SK-MEL-5 (cell line): ENCODE measurements around the gene IL17B. TPM values are rescaled to one million over a fixed set of nuclear protein-coding genes. Genes with fewer than 3 reads are reported as not detected.
"Not testable (repeated sequence)": the region's sequence is repeated elsewhere in the genome, so short reads cannot be mapped to it uniquely, and the experiment has no call there.

ENCODE experiments used
- DNase-seq: peaks from one replicate; pipeline ENCODE4 v3.0.0-alpha.2; 2016; ENCODE audit warnings: low read depth, low spot score
- in situ Hi-C: cut with HindIII; loops from 2 replicates; pipeline ENCODE4 v1.10.0; 2016; ENCODE audit warnings: low sequenced_read_pairs, high pct_unique_total_duplicates, low pct_unique_long_range_greater_than_20kb
- total RNA-seq: library from RNA; depleted of rRNA; stranded (reverse); fragments of >200 nt; shearing (Covaris generic); gene quantifications from 2 replicates; pipeline ENCODE4 v1.2.3, GENCODE V29; 2014

IL17B gene
- total RNA-seq, 1 experiment from 2014 or later, result not detected

DNA sequence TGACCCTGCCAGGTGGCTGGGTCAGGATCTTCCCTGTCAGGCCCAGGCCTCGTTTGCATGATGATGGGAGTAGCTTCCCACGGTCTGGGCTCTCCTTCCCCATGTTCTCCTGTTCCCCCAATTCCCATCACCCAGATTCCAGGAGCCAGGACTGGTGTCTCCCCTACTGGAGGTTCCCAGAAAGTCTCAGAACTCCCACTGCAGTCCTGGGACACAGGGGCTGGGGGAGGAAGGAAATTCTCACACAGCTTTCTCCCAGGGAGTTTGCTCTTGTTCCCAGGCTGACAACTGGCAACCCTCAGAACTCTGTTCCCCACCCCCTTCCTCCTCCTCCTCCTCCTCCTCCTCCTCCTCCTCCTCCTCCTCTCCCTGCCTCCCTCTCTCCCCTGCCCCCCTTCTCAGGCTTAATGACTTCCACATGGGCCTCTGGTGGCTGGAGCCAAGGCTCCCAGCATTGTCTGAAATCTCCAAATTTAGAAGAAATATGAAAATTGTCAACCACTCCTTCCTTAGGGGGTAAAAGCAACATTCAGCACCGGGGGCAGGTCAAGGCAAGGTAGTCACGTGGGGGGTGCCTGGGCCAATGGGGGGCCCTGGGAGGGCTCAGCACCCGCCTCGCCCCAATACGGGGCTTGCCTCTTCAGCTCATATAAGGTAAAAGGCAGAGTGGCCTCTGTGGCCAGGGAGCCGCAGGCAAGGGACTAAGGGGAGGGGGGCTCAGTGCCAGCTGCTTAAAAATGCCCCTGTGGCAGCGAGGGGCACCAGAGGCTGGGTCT lies 27.3 kb upstream of the IL17B start:
- in situ Hi-C loops, result no loop called here
- DNase-seq, result no peak

DNA sequence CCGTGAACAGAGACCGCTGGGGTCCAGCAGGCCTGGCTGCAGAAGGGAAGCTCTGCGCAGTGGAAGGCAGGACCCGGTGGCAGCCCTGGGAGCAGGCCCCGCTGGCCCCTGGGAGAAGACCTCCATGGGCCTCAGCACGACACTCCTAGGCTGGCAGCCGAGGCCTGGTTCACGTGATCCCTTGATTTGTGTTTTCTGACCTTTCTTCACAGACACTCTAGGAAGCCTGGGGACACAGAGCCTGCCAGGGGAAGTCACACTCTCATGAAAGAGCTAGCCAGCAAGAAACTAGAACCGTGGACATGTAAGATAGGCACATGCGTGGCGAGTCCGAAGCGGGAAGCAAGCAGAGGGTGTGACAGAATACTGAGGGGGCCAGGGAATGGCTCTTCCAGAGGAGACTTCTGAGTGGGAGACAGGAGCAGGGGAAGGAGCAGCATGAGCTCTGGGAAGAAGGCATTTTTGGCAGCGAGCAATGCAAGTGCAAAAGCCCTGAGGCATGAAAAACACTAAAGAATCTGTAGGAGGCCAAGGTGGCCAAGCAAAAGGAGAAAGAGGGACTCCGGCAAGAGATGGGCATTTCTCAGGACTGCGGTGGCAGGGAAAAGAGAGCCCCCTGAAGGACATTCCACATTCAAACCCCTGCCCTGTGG lies 26.6 kb upstream of the IL17B start:
- in situ Hi-C loops, result no loop called here
- DNase-seq, result no peak

DNA sequence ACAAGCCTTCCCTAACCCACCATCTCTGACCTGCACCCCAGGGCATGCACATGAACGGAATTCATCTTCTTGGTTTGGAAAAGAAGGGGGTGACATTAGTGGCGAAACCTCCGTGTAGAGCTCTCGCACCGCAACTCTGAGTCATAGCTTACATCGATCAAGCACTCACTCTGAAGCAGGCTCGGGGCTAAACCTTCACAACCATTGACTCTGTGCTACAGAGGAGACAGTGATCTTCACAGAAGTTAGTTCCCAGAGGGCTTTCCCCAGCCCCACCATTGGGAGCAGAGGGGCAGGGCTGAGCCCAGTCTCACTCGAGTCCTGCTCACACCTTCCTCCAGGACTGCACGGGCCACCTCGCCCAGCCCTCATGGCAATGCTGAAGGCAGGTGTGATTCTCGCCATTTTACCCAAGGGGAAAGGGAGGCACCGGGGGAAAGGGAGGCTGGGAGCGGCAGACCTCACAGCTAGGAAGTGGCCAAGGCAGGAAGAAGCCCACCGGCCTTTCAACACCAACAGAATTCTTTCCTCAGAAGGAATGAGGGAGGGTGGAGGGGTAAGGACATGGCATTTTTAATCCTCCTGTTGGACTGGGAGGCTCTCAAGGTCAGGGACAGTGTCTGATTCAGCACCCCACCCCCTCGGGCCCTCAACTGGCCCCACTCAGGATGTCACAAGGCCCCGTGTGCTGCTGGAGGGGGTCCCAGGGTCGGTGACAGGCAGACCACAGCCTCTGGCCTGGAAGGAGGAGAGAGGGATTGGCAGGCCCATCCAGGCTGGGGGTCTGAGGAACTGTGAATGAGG lies 25.9 kb upstream of the IL17B start:
- in situ Hi-C loops, result no loop called here
- DNase-seq, result peak; percentile 46

DNA sequence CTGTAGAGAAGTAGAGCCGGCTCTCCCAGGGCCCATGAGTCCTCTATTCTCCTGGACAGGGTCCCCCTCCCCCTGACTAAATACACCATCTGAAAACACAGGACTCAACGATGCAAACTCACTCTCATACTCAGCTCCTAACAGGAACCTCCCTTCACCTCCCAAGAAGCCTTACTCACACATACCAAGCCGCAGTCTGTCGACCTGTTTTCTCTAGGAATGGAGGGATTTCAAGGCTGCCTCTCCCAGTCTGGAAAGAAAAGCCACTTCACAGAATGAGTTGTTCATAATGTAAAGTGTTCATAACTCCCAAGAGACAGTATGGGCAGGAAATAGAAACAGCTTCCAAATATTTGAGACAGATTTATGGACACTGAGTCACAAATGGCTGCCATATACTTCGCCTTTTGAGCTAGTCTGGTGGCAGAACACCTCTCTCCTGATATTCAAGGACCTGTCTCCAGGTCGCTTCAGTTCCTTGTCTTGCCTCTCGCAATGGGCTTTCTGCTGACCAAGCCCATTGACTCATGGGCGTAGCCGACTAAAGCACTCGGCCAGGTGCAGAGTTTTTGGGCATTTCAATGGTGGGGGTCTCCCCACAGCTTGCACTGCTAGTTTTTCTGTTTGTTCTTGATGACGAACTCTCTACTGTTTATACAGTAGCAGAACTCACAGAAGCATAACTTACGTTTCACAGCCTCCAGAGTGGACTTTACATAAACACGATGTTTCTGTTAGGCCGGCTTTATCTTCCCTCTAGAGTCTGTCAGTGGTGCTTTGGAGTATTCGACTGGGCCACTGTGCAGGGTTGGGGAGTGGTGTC lies 25.0 kb upstream of the IL17B start:
- no peak for DNase-seq
- in situ Hi-C loops, result no loop called here

DNA sequence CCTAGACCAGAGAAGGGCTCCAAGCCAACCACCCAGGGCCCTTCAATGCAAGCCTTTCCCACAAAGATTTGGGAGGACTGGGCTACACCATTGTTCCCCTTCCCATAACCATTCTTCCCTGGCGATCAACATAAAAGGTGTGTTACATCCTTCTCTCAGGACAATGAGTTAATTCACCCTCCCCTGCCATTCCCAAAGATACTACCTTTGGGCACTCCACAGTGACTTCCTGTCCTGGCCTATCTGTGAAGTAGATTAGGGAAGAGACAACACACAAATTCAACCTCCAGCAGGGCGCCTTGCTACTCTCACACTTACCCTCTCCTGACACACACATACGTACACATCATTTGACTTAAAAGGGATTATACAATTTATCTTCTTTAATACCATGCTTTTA lies 23.2 kb upstream of the IL17B start:
- in situ Hi-C loops, result no loop called here
- no peak for DNase-seq

DNA sequence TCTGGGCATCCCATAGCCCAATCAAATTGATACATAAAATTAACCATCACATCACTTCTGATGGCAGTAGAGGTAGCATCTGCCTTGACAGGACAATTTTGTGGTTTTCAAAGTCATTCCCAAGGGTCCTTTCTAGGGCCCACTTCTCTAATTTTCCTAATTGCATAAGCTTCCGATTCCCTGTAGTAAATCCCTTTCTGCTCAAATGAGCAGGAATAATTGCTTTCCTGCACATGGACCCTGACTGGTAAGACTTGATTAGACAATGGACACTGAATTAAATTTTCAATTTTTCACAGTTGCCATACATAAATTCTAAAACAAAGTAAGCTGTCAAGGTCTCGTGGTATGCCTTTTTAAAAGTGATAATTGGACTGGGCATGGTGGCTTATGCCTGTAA lies 22.0 kb upstream of the IL17B start:
- DNase-seq, result no peak
- in situ Hi-C loops, result no loop called here

DNA sequence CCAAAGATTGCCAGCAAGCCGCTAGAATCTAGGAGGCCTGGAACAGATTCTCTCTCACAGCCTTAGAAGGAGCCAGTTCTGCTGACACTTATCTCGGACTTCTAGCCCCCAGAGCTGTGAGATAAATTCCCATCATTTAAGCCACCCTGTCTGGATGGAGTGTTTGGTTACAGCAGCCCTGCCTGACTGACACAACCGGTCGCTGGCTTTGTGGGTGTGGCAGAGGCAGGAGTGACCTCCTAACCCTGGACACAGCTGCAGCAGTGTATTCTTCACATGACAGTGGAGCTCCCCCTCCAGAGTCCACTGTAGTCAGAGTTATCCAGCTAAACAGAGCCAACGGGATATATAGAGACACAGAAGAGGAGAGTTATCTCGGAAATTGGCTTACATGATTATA lies 21.2 kb upstream of the IL17B start:
- DNase-seq, result no peak
- in situ Hi-C loops, result no loop called here

DNA sequence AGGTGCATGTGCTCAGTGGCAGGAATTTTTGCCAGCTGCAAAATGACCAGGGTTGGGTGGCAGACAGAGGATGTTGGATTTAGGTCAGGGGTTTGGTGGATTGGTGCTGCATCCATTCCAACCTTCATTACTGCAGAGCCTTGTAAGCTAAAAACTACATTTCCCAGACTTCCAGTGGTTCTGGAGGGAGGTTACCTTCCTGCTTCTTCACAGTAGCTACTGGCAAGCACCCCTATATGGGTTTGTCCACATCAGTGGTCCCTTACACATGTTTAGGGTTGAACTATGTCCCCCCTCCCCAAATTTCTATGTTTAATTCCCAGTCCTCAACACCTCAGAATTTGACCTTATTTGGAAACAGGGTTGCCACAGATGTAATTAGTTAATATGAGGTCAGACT lies 20.7 kb upstream of the IL17B start:
- in situ Hi-C loops, result no loop called here

DNA sequence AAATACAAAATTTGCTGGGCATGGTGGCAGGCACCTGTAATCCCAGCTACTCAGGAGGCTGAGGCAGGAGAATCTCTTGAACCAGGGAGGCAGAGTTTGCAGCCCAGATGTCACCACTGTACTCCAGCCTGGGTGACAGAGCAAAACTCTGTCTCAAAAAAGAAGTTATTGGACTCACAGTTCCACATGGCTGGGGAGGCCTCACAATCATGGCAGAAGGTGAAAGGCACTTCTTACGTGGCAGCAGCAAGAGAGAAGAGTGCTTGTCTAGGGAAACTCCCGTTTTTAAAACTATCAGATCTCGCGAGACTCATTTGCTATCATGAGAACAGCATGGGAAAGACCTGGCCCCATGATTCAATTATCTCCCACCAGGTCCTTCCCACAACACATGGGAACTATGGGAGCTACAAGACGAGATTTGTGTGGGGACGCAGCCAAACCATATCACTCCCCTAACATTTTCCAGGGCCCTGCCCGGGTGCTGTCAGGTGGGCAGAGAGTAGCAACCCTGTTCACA lies 19.7 kb upstream of the IL17B start:
- in situ Hi-C loops, DNase-seq: not testable (repeated sequence)

More for the DNA sequence above, 20.7 kb upstream of the IL17B start:
- DNase-seq, result peak; percentile 21

DNA sequence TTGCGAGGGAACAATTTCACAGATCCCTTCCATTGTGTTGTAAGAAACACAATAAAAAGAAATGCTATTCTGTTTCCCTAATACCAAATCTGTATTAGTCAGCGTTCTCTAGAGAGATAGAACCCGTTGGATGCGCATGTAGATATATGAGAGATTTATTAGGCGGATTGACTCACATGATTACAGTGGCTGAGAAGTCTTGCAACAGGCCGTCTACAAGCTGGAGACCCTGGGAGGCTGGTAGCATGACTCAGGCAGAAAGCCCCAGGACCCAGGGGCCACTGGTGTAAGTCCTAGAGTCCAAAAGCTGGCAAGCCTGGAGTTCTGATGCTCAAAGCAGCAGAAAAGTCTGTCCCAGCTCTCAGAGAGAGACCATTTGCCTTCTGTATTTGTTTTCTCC lies 18.4 kb upstream of the IL17B start:
- in situ Hi-C loops, result no loop called here
- no peak for DNase-seq

DNA sequence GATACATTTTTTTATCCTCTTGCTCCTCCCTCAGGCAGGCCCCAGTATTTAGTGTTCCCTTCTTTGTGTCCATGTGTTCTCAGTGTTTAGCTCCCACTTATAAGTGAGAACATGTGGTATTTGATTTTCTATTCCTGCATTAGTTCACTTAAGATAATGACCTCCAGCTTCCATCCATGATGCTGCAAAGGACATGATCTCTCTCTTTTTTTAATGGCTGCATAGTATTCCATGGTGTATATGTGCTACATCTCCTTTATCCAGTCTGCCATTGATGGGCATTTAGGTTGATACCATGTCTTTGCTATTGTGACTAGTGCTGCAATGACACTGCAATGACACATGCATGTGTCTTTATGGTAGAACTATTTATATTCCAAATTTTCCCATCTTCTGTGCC lies 15.9 kb upstream of the IL17B start:
- in situ Hi-C loops, DNase-seq: not testable (repeated sequence)

DNA sequence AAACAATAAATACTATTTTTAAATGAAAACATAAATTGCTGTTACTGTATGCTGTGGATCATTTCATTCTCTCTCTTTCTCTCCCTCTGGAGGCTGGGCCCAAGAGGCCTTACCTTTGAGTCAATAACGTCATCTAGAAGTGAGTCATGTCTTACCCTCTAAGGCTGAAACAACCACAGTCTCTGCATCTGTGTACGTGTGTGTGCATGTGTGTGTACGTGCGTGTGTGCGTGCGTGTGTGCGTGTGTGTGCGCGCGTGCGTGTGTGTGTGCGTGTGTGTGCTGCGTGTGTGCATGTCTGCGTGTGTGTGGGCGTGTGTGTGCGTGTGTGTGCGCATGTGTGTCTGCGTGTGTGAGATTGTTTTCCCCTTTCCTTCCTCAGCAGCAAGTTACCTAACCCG lies 13.6 kb upstream of the IL17B start:
- no peak for DNase-seq
- in situ Hi-C loops, result no loop called here

DNA sequence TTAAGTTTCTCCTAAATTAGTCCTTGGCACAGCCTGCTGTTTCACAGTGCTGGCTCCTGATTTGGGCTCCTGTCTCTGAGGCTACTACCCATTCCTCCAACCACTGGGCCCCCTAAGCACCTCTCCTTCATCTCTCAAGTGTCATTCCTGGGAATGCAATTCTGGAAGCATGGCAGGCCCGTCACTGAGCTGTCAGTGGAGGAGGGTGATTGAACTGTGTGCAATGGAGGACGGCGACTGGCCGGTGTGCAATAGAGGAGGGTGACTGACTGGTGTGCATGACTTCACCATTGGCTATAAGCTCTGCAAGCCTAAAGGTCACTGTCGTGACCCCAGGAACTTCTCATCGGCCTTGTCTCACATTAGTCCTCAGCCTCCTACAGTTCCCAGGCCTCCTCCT lies 12.4 kb upstream of the IL17B start:
- in situ Hi-C loops, result no loop called here
- no peak for DNase-seq

DNA sequence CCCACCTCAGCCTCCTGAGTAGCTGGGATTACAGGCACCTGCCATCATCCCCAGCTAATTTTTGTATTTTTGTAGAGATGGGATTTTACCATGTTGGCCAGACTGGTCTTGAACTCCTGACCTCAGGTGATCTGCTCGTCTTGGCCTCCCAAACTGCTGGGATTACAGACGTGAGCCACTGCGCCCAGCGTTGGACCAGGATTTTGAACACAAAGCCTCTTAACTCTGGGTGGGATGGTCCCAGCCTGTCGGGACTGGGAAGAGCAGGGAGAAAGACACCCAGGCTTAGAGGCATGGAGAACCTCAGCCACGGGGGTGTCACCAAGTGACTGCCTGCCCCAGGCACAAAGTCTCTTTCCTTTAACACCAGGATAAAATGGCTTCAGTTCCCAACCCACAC lies 12.0 kb upstream of the IL17B start:
- DNase-seq, in situ Hi-C loops: not testable (repeated sequence)

DNA sequence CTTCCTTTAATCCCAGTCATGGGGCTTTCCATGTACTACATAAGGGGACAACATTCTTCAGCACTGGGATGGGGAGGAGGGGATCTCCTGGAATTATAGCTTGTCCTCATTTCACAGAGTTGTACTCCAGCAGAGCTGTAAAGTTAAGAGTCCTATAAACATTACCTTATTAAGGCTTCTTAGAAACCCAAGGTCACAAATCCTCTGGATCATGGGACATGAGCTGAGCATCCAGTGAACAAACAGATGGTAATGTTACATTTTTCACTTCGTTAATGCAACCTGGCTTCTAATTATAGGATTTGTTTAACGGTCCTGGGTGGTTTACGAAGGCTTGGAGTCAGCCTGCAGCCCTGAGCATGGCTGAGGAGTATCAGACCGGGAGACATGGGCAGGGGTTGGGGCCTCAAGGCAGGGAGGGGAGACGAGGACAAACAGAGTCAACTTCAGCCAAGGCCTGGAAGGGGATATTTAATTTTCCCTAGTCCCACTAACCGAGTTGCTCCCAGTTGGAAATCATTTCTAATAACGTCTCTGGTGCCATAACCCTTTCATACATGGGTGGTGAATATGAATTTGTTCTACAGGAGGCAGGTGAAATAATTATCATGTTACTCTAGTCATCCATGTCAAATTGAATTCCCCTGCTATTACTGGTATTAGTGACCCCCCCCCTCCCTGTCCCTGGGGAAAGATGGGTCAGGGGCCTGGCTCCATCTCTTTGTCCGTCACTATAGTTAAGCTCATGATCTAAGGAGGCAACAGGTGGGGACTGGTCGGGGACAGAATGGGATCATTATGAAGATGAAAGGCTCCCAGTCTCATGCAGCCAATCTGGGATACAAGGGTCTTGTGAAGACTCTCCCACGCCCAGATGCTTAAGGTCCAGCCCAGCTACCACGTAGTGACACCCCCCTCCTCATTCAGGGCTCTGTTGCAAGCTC lies 10.7 kb upstream of the IL17B start:
- DNase-seq, result no peak
- in situ Hi-C loops, result no loop called here

DNA sequence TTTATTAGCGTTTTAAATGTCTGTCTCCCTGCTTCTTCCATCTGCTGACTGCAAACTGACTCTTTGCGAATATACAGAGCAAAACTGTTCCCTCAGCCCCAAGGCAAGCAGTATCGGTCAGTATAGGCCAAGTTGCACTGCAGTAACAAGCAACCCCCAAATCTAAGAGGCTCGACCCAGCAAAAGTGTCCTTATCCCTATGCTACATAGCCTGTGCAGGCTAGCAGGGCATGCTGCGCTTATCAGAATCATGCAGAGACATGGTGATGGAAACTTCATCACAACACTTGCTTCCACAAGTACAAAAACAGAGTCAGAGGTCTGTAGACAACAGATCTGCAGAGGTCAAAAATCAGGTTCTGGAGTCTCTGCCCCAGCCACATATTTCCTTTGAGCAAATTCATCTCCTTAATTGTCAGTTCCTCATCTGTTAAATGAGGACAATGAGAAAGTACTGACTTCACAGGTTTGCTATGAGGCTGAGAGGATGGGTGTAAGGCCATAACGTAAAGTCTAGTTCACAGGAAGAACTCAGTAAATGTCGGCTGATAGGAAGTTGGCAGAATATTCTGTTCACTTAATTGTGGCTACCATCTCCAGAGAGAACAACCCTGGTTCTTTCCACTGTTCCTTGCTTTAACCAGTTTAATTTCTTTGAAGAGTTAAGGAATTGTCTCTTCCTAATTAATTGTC lies 9.6 kb upstream of the IL17B start:
- DNase-seq, result no peak
- in situ Hi-C loops, result no loop called here
